Measurements from ENCODE around the gene ZNF181.

Gene ZNF181

GRCh38 chr19:34713262-34713637, 20.8 kb upstream of the ZNF181 start:
- Histone ChIP-seq H3K4me1 (ENCODE audit: control insufficient read depth, insufficient read depth, low read length, poor library complexity, severe bottlenecking) (no peaks in the 10 kb centered on the region), H3K36me3 (ENCODE audit: control insufficient read depth, insufficient read depth, low read length) (no peaks in the 10 kb centered on the region), H3K4me3 (ENCODE audit: extremely low read depth, insufficient read depth, low read length, poor library complexity, severe bottlenecking) (no peak overlapping the region), H3K27ac (ENCODE audit: low read depth, low read length, severe bottlenecking) (no peak overlapping the region), H3K9me3 (ENCODE audit: control insufficient read depth, low read length) (peaks cover 15% of the 10 kb centered on the region)
- 53 to 71% methylated on average over 2 of the region's 2 CpGs for WGBS, 2 experiments (ENCODE audit: insufficient coverage in 2 of 2)

DNA sequence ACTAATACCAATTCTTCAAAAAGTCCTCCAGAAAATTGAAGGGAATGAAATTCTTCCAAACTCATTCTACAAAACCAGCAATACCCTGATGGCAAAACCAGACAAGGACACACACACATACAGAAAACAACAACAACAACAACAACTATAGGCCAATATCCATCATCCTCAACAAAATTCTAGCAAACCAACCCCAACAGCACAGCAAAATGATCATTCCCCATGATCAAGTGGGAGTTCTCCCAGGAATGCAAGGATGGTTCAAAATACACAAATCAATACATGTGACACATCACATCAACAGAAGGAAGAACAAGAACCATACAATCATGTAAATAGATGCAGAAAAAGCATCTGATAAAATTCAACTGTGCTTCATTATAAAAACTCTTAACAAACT, 18.7 kb upstream of the ZNF181 start:
- H3K9me3 ChIP-seq (ENCODE audit: control insufficient read depth, low read length) = peaks cover 15% of the 10 kb centered on the region
- H3K27ac ChIP-seq (ENCODE audit: low read depth, low read length, severe bottlenecking) = no peak overlapping the region
- no peaks in the 10 kb centered on the region for H3K36me3 ChIP-seq (ENCODE audit: control insufficient read depth, insufficient read depth, low read length)
- no peak overlapping the region for H3K4me3 ChIP-seq (ENCODE audit: extremely low read depth, insufficient read depth, low read length, poor library complexity, severe bottlenecking)
- H3K4me1 ChIP-seq (ENCODE audit: control insufficient read depth, insufficient read depth, low read length, poor library complexity, severe bottlenecking) = no peaks in the 10 kb centered on the region

- no peaks in the 10 kb centered on the region for H3K36me3 ChIP-seq (ENCODE audit: control insufficient read depth, insufficient read depth, low read length)
- H3K9me3 ChIP-seq (ENCODE audit: control insufficient read depth, low read length) = no peaks in the 10 kb centered on the region
- H3K4me1 ChIP-seq (ENCODE audit: control insufficient read depth, insufficient read depth, low read length, poor library complexity, severe bottlenecking) = no peaks in the 10 kb centered on the region
- WGBS, 2 experiments (ENCODE audit: insufficient coverage in 2 of 2) = 62 to 74% methylated on average over 9 of the region's 11 CpGs
- no peak overlapping the region for H3K4me3 ChIP-seq (ENCODE audit: extremely low read depth, insufficient read depth, low read length, poor library complexity, severe bottlenecking)
- H3K27ac ChIP-seq (ENCODE audit: low read depth, low read length, severe bottlenecking) = no peak overlapping the region
Observed at GRCh38 chr19:34722353-34722752, 11.7 kb upstream of the ZNF181 start.

DNA sequence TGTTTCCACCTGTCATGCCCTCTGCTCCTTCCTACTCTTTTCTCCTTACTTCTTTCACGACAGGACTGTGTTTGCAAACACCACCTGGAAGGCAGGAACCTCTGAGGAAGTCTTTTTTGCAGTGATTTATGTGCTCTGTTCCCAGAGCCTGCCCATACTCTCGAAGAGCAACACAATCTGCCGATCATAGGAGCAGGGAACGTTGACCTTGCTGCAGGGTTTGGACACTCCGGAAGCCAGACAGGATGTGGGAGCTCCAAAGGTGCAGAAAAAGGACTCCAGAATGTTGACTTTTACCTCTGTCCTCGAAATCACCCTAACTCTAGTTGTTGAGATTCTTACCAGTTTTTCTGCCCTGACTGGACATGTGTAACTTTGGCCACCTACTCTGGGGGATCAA, 8.6 kb upstream of the ZNF181 start:
- WGBS, 2 experiments (ENCODE audit: insufficient coverage in 2 of 2) = 75 to 86% methylated on average over 4 to 5 of the region's 6 CpGs

DNA sequence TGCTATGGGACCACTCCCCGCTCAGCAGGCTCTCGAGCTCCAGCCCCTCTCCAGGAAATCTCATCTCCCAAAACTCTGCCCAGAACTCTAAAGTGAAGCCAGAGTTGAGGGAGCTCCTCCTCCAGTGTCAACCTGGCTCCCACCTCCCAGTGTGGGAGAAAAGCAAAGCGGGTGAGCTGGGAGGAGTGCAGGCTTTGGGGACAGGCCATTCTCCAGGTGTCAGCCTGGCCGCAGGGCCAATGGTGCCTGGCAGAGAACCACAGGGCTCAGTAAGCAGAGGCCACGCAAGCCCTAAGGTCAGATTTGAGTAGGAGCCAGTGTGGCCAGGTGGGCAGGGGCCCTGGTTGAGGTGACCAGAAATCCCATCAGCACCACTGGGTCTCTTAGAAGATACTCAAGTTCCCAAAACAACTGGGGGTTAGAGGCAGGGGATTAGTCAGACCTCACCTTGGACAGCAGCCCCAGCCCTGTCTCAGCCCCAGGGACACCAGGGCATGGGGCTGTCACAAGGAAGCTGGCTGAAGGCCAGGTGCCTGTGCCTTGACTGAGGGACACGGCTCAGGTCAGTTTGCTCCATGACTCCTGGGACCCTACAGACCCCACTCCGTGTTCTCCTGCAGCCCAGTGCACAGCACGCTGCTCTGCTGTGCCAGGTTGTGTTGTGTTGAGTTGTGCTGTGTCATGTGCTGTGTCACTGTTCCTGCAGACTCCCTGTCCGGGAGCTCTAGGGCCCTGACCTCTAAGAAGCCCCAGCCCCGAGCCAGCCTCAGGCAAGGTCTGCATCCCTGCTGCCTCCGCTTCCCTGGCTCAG, 2.8 kb upstream of the ZNF181 start:
- Histone ChIP-seq H3K9me3 (ENCODE audit: control insufficient read depth, low read length) (no peaks in the 10 kb centered on the region), H3K4me1 (ENCODE audit: control insufficient read depth, insufficient read depth, low read length, poor library complexity, severe bottlenecking) (peaks cover 3% of the 10 kb centered on the region), H3K4me3 (ENCODE audit: extremely low read depth, insufficient read depth, low read length, poor library complexity, severe bottlenecking) (no peak overlapping the region), H3K27ac (ENCODE audit: low read depth, low read length, severe bottlenecking) (no peak overlapping the region), H3K36me3 (ENCODE audit: control insufficient read depth, insufficient read depth, low read length) (peaks cover 6% of the 10 kb centered on the region)
- 87 to 93% methylated on average over 9 to 11 of the region's 11 CpGs for WGBS, 2 experiments (ENCODE audit: insufficient coverage in 2 of 2)

More for the DNA sequence above, 8.6 kb upstream of the ZNF181 start:
- H3K4me3 ChIP-seq (ENCODE audit: extremely low read depth, insufficient read depth, low read length, poor library complexity, severe bottlenecking) = no peak overlapping the region
- H3K36me3 ChIP-seq (ENCODE audit: control insufficient read depth, insufficient read depth, low read length) = no peaks in the 10 kb centered on the region
- no peaks in the 10 kb centered on the region for H3K4me1 ChIP-seq (ENCODE audit: control insufficient read depth, insufficient read depth, low read length, poor library complexity, severe bottlenecking)
- no peaks in the 10 kb centered on the region for H3K9me3 ChIP-seq (ENCODE audit: control insufficient read depth, low read length)
- no peak overlapping the region for H3K27ac ChIP-seq (ENCODE audit: low read depth, low read length, severe bottlenecking)

- Histone ChIP-seq H3K4me3 (ENCODE audit: extremely low read depth, insufficient read depth, low read length, poor library complexity, severe bottlenecking) (no peak overlapping the region), H3K27ac (ENCODE audit: low read depth, low read length, severe bottlenecking) (no peak overlapping the region), H3K36me3 (ENCODE audit: control insufficient read depth, insufficient read depth, low read length) (peaks cover 10% of the 10 kb centered on the region), H3K9me3 (ENCODE audit: control insufficient read depth, low read length) (no peaks in the 10 kb centered on the region), H3K4me1 (ENCODE audit: control insufficient read depth, insufficient read depth, low read length, poor library complexity, severe bottlenecking) (peaks cover 3% of the 10 kb centered on the region)
- 55 to 59% methylated on average over 3 to 5 of the region's 7 CpGs for WGBS, 2 experiments (ENCODE audit: insufficient coverage in 2 of 2)
Observed at GRCh38 chr19:34731964-34732363, 2.1 kb upstream of the ZNF181 start.

- peak overlapping the region; percentile 64 for H3K4me3 ChIP-seq (ENCODE audit: extremely low read depth, insufficient read depth, low read length, poor library complexity, severe bottlenecking)
- no peak overlapping the region for H3K27ac ChIP-seq (ENCODE audit: low read depth, low read length, severe bottlenecking)
Observed at GRCh38 chr19:34732612-34733211, 1.3 kb upstream of the ZNF181 start.

GRCh38 chr19:34733266-34733745, 737 bp upstream of the ZNF181 start:
- H3K9me3 ChIP-seq (ENCODE audit: control insufficient read depth, low read length) = no peaks in the 10 kb centered on the region
- H3K27ac ChIP-seq (ENCODE audit: low read depth, low read length, severe bottlenecking) = peak overlapping the region; percentile 98
- peaks cover 19% of the 10 kb centered on the region for H3K36me3 ChIP-seq (ENCODE audit: control insufficient read depth, insufficient read depth, low read length)
- peaks cover 3% of the 10 kb centered on the region for H3K4me1 ChIP-seq (ENCODE audit: control insufficient read depth, insufficient read depth, low read length, poor library complexity, severe bottlenecking)
- whole genome bisulfite sequencing, 2 experiments (ENCODE audit: insufficient coverage in 2 of 2) = 1 to 9% methylated on average over 9 to 12 of the region's 13 CpGs
- H3K4me3 ChIP-seq (ENCODE audit: extremely low read depth, insufficient read depth, low read length, poor library complexity, severe bottlenecking) = peak overlapping the region; percentile 64

More at GRCh38 chr19:34732612-34733211, 1.3 kb upstream of the ZNF181 start:
- Histone ChIP-seq H3K36me3 (ENCODE audit: control insufficient read depth, insufficient read depth, low read length) (peaks cover 13% of the 10 kb centered on the region), H3K9me3 (ENCODE audit: control insufficient read depth, low read length) (no peaks in the 10 kb centered on the region), H3K4me1 (ENCODE audit: control insufficient read depth, insufficient read depth, low read length, poor library complexity, severe bottlenecking) (peaks cover 3% of the 10 kb centered on the region)
- WGBS, 2 experiments (ENCODE audit: insufficient coverage in 2 of 2) = 65 to 78% methylated on average over 7 of the region's 15 CpGs

DNA sequence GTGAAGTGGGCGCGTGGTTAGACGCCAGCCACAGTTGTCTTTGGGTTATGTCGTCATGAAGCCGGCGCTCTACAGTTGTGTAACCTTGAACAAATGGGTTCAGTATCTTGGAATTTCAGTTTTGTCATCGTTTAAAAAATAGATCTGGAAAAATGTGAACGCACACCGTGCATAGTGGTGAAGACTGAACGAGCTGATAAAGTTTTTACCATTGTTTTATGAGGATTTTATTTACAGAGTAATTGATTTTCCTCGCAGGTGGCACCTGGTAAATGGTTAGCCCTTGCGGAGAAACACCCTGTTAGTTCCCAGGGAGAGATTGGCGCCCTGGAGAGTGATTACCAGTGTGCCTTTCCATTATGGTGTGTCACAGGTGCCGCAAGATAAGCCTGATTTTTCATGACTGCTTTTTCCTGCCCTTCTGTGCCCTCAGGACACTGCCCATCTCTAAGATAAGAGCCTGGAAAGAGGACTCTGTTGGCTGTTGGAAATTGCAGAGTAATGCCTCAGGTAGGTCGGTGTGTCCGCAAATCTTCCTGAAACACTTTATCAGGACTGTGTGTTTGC, 577 bp downstream of the ZNF181 start:
- H3K36me3 ChIP-seq (ENCODE audit: control insufficient read depth, insufficient read depth, low read length) = peaks cover 31% of the 10 kb centered on the region
- WGBS, 2 experiments (ENCODE audit: insufficient coverage in 2 of 2) = 33 to 42% methylated on average over 8 to 16 of the region's 16 CpGs
- H3K9me3 ChIP-seq (ENCODE audit: control insufficient read depth, low read length) = no peaks in the 10 kb centered on the region
- H3K27ac ChIP-seq (ENCODE audit: low read depth, low read length, severe bottlenecking) = peak overlapping the region; percentile 98
- H3K4me1 ChIP-seq (ENCODE audit: control insufficient read depth, insufficient read depth, low read length, poor library complexity, severe bottlenecking) = peaks cover 3% of the 10 kb centered on the region
- H3K4me3 ChIP-seq (ENCODE audit: extremely low read depth, insufficient read depth, low read length, poor library complexity, severe bottlenecking) = peak overlapping the region; percentile 64

DNA sequence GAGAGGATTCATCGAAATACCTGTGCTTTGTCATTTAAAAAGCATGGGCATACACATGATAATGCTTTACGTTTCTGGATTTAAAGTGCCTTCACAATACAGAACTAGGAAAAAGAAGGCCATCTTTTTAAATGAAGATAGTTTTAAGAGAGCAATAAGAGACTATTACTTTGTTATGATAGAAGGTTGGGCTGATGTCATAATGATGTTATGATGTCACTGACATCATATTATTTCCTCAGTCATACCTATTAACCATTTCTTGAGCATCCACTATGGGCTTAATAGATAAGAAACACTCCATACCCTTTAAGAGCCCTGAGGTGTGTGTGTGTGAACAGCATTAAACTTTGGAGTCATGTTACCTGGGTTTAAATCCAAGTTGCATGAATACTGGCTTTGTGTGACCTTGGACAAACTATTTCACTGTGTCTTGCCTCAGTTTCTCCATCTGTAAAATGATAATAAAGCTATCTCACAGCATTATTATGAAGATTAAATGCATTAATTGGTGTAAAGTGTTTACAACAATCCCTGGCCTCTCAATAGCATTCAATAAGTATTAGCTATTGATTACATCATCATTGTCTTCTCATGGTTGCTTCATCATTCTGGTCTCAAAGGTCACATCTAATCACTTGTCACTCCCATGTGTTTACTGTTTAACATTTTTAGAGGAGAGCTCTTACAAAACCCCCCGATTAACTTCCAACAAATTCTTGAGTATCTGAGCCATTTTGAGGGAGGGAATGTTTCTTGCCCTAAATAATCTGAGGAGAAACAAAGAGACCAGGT, 11.1 kb downstream of the ZNF181 start:
- peaks cover 13% of the 10 kb centered on the region for H3K36me3 ChIP-seq (ENCODE audit: control insufficient read depth, insufficient read depth, low read length)
- H3K4me3 ChIP-seq (ENCODE audit: extremely low read depth, insufficient read depth, low read length, poor library complexity, severe bottlenecking) = no peak overlapping the region
- 78 to 100% methylated on average over 1 of the region's 3 CpGs for WGBS, 2 experiments (ENCODE audit: insufficient coverage in 2 of 2)
- peaks cover 3% of the 10 kb centered on the region for H3K9me3 ChIP-seq (ENCODE audit: control insufficient read depth, low read length)
- H3K27ac ChIP-seq (ENCODE audit: low read depth, low read length, severe bottlenecking) = no peak overlapping the region
- no peaks in the 10 kb centered on the region for H3K4me1 ChIP-seq (ENCODE audit: control insufficient read depth, insufficient read depth, low read length, poor library complexity, severe bottlenecking)

All from mesodermal cell (in vitro differentiated cells).